HG03520 (cell line): Measurements from ENCODE around the gene KEAP1.
"Not testable (repeated sequence)": the region's sequence is repeated elsewhere in the genome, so short reads cannot be mapped to it uniquely, and the experiment has no call there.

ENCODE experiments used
- ATAC-seq: cut with Tn5 transposase; IDR thresholded peaks from one replicate; pipeline ENCODE4 v1.9.1; 2021; ENCODE audit warnings: mild to moderate bottlenecking, moderate library complexity; ENCODE audit not compliant: unreplicated experiment

Gene KEAP1

GRCh38 chr19:10503002-10503789 is at the start of gene KEAP1:
TSS of gene KEAP1 (minus strand) at chr19:10503356. CDS start at chr19:10500033, 3,323 bp downstream.
- ATAC-seq: peak; percentile 20

- no peak for ATAC-seq
These were observed 49.4 kb upstream of the KEAP1 start for GRCh38 chr19:10552510-10553053.

- ATAC-seq: no peak
These were observed 48.6 kb upstream of the KEAP1 start for GRCh38 chr19:10551698-10552301.

GRCh38 chr19:10551006-10551405 is 47.9 kb upstream of the KEAP1 start:
- not testable (repeated sequence) for ATAC-seq

- no peak for ATAC-seq
These were observed 47.2 kb upstream of the KEAP1 start for GRCh38 chr19:10550336-10550735.

- no peak for ATAC-seq
These were observed 46.6 kb upstream of the KEAP1 start for GRCh38 chr19:10549733-10550132.

- ATAC-seq: no peak
These were observed 45.7 kb upstream of the KEAP1 start for GRCh38 chr19:10548746-10549276.

GRCh38 chr19:10546817-10547216 is 43.7 kb upstream of the KEAP1 start:
- ATAC-seq: no peak

GRCh38 chr19:10544753-10545251 is 41.6 kb upstream of the KEAP1 start:
- ATAC-seq: no peak

- no peak for ATAC-seq
These were observed 41.1 kb upstream of the KEAP1 start for GRCh38 chr19:10544242-10544752.

- peak; percentile 57 for ATAC-seq
These were observed 40.5 kb upstream of the KEAP1 start, which contains the start of gene ATG4D for GRCh38 chr19:10543420-10544241. TSS of gene ATG4D (plus strand) at chr19:10543904. CDS start at chr19:10544091, 187 bp downstream.

- no peak for ATAC-seq
These were observed 39.9 kb upstream of the KEAP1 start for GRCh38 chr19:10543059-10543419.

- not testable (repeated sequence) for ATAC-seq
These were observed 35.9 kb upstream of the KEAP1 start for GRCh38 chr19:10539016-10539415.

GRCh38 chr19:10538204-10538983 is 35.2 kb upstream of the KEAP1 start:
- ATAC-seq: no peak

- ATAC-seq: no peak
These were observed 34.5 kb upstream of the KEAP1 start for GRCh38 chr19:10537668-10538067.

- ATAC-seq: no peak
These were observed 32.5 kb upstream of the KEAP1 start for GRCh38 chr19:10535613-10536012.

- no peak for ATAC-seq
These were observed 30.7 kb upstream of the KEAP1 start for GRCh38 chr19:10533646-10534386.

GRCh38 chr19:10532457-10532856 is 29.3 kb upstream of the KEAP1 start:
- no peak for ATAC-seq

- ATAC-seq: not testable (repeated sequence)
These were observed 23.7 kb upstream of the KEAP1 start for GRCh38 chr19:10526887-10527286.
